HepG2 (cell line): Measurements from ENCODE around the gene LENG1. TPM values are rescaled to one million over a fixed set of nuclear protein-coding genes. Genes with fewer than 3 reads are reported as not detected.

ENCODE experiments used
- NFE2 ChIP-seq: sonication (generic); formaldehyde crosslinking; IDR thresholded peaks from 2 replicates; pipeline ENCODE4 v1.4.0; 2020; ENCODE audit warnings: missing genetic modification reagents
- NKX3-1 ChIP-seq: sonication (generic); formaldehyde crosslinking; IDR thresholded peaks from 2 replicates; pipeline ENCODE4 v1.5.0; 2020; ENCODE audit warnings: missing genetic modification reagents
- PCBP2 ChIP-seq: fragments of 200-400 bp; formaldehyde crosslinking; optimal IDR thresholded peaks from 2 replicates; pipeline ENCODE3; 2018; ENCODE audit warnings: low read length, low read depth; ENCODE audit not compliant: poor library complexity, severe bottlenecking
- SIN3A ChIP-seq: IDR thresholded peaks from 2 replicates; pipeline ENCODE4 v1.6.1; 2011; ENCODE audit warnings: low read depth, mild to moderate bottlenecking, control low read depth, low read length, borderline replicate concordance
- TCF12 ChIP-seq, 2 experiments: fragments of 450-650 bp in 1 of 2; sonication (generic) in 1 of 2; formaldehyde crosslinking in 1 of 2; IDR thresholded peaks; 2 replicates each; pipeline versions ENCODE4 v1.6.1 to v1.8.0; 2017 to 2022; ENCODE audit warnings: antibody characterized with exemption in 1 of 2, mild to moderate bottlenecking in 1 of 2, missing genetic modification reagents in 1 of 2, moderate library complexity in 1 of 2
- TSC22D2 ChIP-seq: sonication (generic); formaldehyde crosslinking; IDR thresholded peaks from 2 replicates; pipeline ENCODE4 v1.5.1; 2020; ENCODE audit warnings: missing genetic modification reagents, mild to moderate bottlenecking, borderline replicate concordance
- ZKSCAN5 ChIP-seq: sonication (generic); formaldehyde crosslinking; IDR thresholded peaks from 2 replicates; pipeline ENCODE4 v1.5.1; 2020; ENCODE audit warnings: mild to moderate bottlenecking, missing genetic modification reagents
- ZNF274 ChIP-seq: sonication (generic); formaldehyde crosslinking; IDR thresholded peaks from 2 replicates; pipeline ENCODE4 v1.5.1; 2020; ENCODE audit warnings: mild to moderate bottlenecking, missing genetic modification reagents
- ZNF501 ChIP-seq: sonication (generic); formaldehyde crosslinking; IDR thresholded peaks from 2 replicates; pipeline ENCODE4 v1.5.1; 2020; ENCODE audit warnings: mild to moderate bottlenecking, moderate library complexity, missing genetic modification reagents
- ZNF543 ChIP-seq: sonication (generic); formaldehyde crosslinking; IDR thresholded peaks from 2 replicates; pipeline ENCODE4 v1.4.0; 2020; ENCODE audit warnings: mild to moderate bottlenecking, missing genetic modification reagents
- ZNF564 ChIP-seq: sonication (generic); formaldehyde crosslinking; IDR thresholded peaks from 2 replicates; pipeline ENCODE4 v1.8.1; 2023; ENCODE audit warnings: mild to moderate bottlenecking, missing genetic modification reagents
- ZNF577 ChIP-seq: sonication (generic); formaldehyde crosslinking; IDR thresholded peaks from 2 replicates; pipeline ENCODE4 v1.4.0; 2020; ENCODE audit warnings: mild to moderate bottlenecking, low read depth, missing genetic modification reagents, borderline replicate concordance
- polyA plus RNA-seq, 8 experiments: library from polyadenylated mRNA; depleted of rRNA in 3 of 8; stranded (reverse) in 7 of 8; unstranded in 1 of 8; fragments of >200 nt; fragmentation: Illumina TruSeq in 4 of 8; extraction: Trizol in 4 of 8; gene quantifications; 2 replicates each; pipeline versions ENCODE4 v1.2.1 to v1.2.3, GENCODE V29; 2011 to 2016; ENCODE audit warnings: low read depth in 4 of 8, missing spikeins in 1 of 8, mixed read lengths in 1 of 8; ENCODE audit not compliant: insufficient read depth in 1 of 8
- total RNA-seq, 5 experiments: library from RNA; depleted of rRNA; stranded (reverse); fragments of >200 nt; fragmentation: Illumina TruSeq; extraction: Trizol; gene quantifications; 2 replicates each; pipeline ENCODE4 v1.2.3, GENCODE V29; 2016; ENCODE audit warnings: low read depth in 1 of 5
- TF ChIP-seq, protein P1 (sequence below): sonication (generic); formaldehyde crosslinking; IDR thresholded peaks from 2 replicates; pipeline ENCODE4 v1.4.0; 2020; ENCODE audit warnings: missing genetic modification reagents
- TF ChIP-seq, protein P2 (sequence below): sonication (generic); formaldehyde crosslinking; conservative IDR thresholded peaks from 2 replicates; pipeline ENCODE4 v1.8.0; 2022; ENCODE audit warnings: missing genetic modification reagents
- TF ChIP-seq, protein P3 (sequence below): sonication (generic); formaldehyde crosslinking; IDR thresholded peaks from 2 replicates; pipeline ENCODE4 v1.9.0; 2021; ENCODE audit warnings: missing genetic modification reagents, borderline replicate concordance
- TF ChIP-seq, protein P4 (sequence below): sonication (generic); formaldehyde crosslinking; IDR thresholded peaks from 2 replicates; pipeline ENCODE4 v1.5.0; 2020; ENCODE audit warnings: mild to moderate bottlenecking, missing genetic modification reagents

LENG1 gene
- total and polyA plus RNA-seq, 2 of the 13 experiments (the other 11 are each of a cell fraction or from before 2014, with no cell fraction given), result 1.8 to 3.8 TPM

DNA sequence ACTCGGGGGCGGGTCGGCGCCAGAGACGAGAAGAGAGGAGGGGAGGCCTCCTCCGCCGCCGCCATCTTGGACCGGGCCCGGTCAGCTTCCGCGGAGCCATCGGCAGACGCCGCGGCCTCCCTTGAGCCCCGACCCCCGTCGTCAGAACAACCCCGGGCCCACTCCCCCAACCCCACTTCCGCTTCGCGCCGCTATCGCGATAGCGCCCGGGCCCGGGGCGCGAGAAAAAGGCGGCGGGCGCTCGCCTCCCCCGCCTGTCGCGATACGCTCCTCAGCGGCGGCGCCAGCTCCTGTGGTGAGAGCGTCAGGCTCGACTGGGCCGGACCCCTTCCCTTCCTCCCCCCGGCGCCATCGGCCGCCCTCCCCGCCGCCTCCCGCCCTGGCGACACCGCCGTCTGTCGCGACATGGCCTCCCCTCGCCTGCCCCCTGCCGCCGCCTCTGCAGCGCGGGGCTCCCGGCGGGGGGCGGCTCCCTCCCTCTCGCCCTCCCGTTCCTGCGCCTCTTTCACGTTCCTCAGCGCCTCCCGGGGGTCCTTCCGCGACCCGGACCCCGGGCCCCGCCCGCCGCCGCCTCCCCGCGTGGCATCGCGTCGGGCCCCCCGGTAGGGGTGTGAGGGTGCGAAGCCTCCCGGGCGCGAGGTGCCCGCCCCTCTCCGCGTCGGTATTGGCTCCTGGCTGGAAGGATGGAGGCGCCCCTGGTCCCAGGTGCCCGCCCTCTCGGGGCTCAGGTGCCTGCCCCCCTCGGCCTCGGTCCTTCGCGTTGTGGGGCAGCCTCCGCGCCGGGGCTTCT, 21.6 kb downstream of the LENG1 start, which contains the start of gene CNOT3 (continued):
- TF ChIP-seq, protein P1, sequence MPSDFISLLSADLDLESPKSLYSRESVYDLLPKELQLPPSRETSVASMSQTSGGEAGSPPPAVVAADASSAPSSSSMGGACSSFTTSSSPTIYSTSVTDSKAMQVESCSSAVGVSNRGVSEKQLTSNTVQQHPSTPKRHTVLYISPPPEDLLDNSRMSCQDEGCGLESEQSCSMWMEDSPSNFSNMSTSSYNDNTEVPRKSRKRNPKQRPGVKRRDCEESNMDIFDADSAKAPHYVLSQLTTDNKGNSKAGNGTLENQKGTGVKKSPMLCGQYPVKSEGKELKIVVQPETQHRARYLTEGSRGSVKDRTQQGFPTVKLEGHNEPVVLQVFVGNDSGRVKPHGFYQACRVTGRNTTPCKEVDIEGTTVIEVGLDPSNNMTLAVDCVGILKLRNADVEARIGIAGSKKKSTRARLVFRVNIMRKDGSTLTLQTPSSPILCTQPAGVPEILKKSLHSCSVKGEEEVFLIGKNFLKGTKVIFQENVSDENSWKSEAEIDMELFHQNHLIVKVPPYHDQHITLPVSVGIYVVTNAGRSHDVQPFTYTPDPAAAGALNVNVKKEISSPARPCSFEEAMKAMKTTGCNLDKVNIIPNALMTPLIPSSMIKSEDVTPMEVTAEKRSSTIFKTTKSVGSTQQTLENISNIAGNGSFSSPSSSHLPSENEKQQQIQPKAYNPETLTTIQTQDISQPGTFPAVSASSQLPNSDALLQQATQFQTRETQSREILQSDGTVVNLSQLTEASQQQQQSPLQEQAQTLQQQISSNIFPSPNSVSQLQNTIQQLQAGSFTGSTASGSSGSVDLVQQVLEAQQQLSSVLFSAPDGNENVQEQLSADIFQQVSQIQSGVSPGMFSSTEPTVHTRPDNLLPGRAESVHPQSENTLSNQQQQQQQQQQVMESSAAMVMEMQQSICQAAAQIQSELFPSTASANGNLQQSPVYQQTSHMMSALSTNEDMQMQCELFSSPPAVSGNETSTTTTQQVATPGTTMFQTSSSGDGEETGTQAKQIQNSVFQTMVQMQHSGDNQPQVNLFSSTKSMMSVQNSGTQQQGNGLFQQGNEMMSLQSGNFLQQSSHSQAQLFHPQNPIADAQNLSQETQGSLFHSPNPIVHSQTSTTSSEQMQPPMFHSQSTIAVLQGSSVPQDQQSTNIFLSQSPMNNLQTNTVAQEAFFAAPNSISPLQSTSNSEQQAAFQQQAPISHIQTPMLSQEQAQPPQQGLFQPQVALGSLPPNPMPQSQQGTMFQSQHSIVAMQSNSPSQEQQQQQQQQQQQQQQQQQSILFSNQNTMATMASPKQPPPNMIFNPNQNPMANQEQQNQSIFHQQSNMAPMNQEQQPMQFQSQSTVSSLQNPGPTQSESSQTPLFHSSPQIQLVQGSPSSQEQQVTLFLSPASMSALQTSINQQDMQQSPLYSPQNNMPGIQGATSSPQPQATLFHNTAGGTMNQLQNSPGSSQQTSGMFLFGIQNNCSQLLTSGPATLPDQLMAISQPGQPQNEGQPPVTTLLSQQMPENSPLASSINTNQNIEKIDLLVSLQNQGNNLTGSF, result no peak
- TF ChIP-seq NFE2 (CRISPR knock-in tag), result no peak
- TF ChIP-seq, protein P2, sequence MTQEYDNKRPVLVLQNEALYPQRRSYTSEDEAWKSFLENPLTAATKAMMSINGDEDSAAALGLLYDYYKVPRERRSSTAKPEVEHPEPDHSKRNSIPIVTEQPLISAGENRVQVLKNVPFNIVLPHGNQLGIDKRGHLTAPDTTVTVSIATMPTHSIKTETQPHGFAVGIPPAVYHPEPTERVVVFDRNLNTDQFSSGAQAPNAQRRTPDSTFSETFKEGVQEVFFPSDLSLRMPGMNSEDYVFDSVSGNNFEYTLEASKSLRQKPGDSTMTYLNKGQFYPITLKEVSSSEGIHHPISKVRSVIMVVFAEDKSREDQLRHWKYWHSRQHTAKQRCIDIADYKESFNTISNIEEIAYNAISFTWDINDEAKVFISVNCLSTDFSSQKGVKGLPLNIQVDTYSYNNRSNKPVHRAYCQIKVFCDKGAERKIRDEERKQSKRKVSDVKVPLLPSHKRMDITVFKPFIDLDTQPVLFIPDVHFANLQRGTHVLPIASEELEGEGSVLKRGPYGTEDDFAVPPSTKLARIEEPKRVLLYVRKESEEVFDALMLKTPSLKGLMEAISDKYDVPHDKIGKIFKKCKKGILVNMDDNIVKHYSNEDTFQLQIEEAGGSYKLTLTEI, result no peak
- no peak for TF ChIP-seq ZNF564
- no peak for TF ChIP-seq ZKSCAN5 (CRISPR knock-in tag)
- TF ChIP-seq, protein P3, sequence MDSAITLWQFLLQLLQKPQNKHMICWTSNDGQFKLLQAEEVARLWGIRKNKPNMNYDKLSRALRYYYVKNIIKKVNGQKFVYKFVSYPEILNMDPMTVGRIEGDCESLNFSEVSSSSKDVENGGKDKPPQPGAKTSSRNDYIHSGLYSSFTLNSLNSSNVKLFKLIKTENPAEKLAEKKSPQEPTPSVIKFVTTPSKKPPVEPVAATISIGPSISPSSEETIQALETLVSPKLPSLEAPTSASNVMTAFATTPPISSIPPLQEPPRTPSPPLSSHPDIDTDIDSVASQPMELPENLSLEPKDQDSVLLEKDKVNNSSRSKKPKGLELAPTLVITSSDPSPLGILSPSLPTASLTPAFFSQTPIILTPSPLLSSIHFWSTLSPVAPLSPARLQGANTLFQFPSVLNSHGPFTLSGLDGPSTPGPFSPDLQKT, result no peak
- TF ChIP-seq ZNF577, result no peak
- TF ChIP-seq SIN3A, result peak; percentile 58; the same call in 1 of the 2 replicates
- TF ChIP-seq TSC22D2 (CRISPR knock-in tag), result no peak
- no peak for TF ChIP-seq NKX3-1
- TF ChIP-seq ZNF501 (CRISPR knock-in tag), result no peak
- TF ChIP-seq, protein P4, sequence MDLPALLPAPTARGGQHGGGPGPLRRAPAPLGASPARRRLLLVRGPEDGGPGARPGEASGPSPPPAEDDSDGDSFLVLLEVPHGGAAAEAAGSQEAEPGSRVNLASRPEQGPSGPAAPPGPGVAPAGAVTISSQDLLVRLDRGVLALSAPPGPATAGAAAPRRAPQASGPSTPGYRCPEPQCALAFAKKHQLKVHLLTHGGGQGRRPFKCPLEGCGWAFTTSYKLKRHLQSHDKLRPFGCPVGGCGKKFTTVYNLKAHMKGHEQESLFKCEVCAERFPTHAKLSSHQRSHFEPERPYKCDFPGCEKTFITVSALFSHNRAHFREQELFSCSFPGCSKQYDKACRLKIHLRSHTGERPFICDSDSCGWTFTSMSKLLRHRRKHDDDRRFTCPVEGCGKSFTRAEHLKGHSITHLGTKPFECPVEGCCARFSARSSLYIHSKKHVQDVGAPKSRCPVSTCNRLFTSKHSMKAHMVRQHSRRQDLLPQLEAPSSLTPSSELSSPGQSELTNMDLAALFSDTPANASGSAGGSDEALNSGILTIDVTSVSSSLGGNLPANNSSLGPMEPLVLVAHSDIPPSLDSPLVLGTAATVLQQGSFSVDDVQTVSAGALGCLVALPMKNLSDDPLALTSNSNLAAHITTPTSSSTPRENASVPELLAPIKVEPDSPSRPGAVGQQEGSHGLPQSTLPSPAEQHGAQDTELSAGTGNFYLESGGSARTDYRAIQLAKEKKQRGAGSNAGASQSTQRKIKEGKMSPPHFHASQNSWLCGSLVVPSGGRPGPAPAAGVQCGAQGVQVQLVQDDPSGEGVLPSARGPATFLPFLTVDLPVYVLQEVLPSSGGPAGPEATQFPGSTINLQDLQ (CRISPR knock-in tag), result no peak
- no peak for TF ChIP-seq ZNF274 (CRISPR knock-in tag)
- no peak for TF ChIP-seq PCBP2
- TF ChIP-seq ZNF543 (CRISPR knock-in tag), result no peak; the same call in 1 of the 2 replicates
- no peak for TF ChIP-seq TCF12 (IDR thresholded peaks at IDR 0.05)
- no peak for TF ChIP-seq TCF12 (CRISPR knock-in tag; IDR thresholded peaks at IDR 0.05)
